ENCODE data around the gene IGSF9. TPM values are rescaled to one million over a fixed set of nuclear protein-coding genes. Genes with fewer than 3 reads are reported as not detected.
"Not testable (repeated sequence)": the region's sequence is repeated elsewhere in the genome, so short reads cannot be mapped to it uniquely, and the experiment has no call there.

Gene IGSF9
- total RNA-seq, 1 donor from 2014 or later, result 2.1 TPM

- H3K4me3 Mint-ChIP-seq (ENCODE audit: unreplicated experiment), result no peak overlapping the region
- H2AFZ ChIP-seq (ENCODE audit: low read depth, low read length), result no peak overlapping the region
- H3K9me3 ChIP-seq (ENCODE audit: insufficient read depth, low read depth, low read length), result no peaks in the 10 kb centered on the region
- no peaks in the 10 kb centered on the region for H3K27me3 ChIP-seq (ENCODE audit: insufficient read depth, low read length)
- H3K36me3 ChIP-seq (ENCODE audit: insufficient read depth, low read length), result no peaks in the 10 kb centered on the region
- TF ChIP-seq EZH2 (IDR thresholded peaks at IDR 0.05; ENCODE audit: insufficient read depth, low read length) (no peak), CTCF (IDR thresholded peaks at IDR 0.05; ENCODE audit: insufficient read depth, low read depth, low read length) (no peak)
- H3K36me3 Mint-ChIP-seq (ENCODE audit: low read depth, unreplicated experiment), result no peaks in the 10 kb centered on the region
- H4K20me1 ChIP-seq (ENCODE audit: insufficient read depth, low read length), result no peaks in the 10 kb centered on the region
- no peak overlapping the region for H3K9ac ChIP-seq (ENCODE audit: low read length)
- H3K4me3 ChIP-seq (ENCODE audit: insufficient read depth, low read depth, low read length), result no peak overlapping the region
- no peaks in the 10 kb centered on the region for H3K27me3 Mint-ChIP-seq (ENCODE audit: low read depth, unreplicated experiment)
- H3K27ac Mint-ChIP-seq (ENCODE audit: unreplicated experiment), result no peak overlapping the region
- H3K4me2 ChIP-seq (ENCODE audit: low read length), result no peak overlapping the region
- peaks cover 28% of the 10 kb centered on the region for H3K4me1 ChIP-seq (ENCODE audit: insufficient read depth, low read length)
- peaks cover 31% of the 10 kb centered on the region for H3K4me1 Mint-ChIP-seq (ENCODE audit: low read depth, unreplicated experiment)
- no peak for FAIRE-seq
- no peak for DNase-seq (ENCODE audit: low read depth)
- no peaks in the 10 kb centered on the region for H3K79me2 ChIP-seq (ENCODE audit: insufficient read depth, low read length)
- no peak overlapping the region for H3K27ac ChIP-seq (ENCODE audit: low read depth, low read length)
- H3K9me3 Mint-ChIP-seq (ENCODE audit: unreplicated experiment), result peaks cover 8% of the 10 kb centered on the region
Measured at GRCh38 chr1:159906960-159907359, 38.5 kb downstream of the IGSF9 start.

- peaks cover 11% of the 10 kb centered on the region for H3K4me1 Mint-ChIP-seq (ENCODE audit: low read depth, unreplicated experiment)
- not testable (repeated sequence) for H2AFZ ChIP-seq (ENCODE audit: low read depth, low read length); H3K27ac Mint-ChIP-seq (ENCODE audit: unreplicated experiment); H3K36me3 ChIP-seq (ENCODE audit: insufficient read depth, low read length); H3K27me3 Mint-ChIP-seq (ENCODE audit: low read depth, unreplicated experiment); FAIRE-seq; H3K4me3 ChIP-seq (ENCODE audit: insufficient read depth, low read depth, low read length); H3K27ac ChIP-seq (ENCODE audit: low read depth, low read length); DNase-seq (ENCODE audit: low read depth); H3K9me3 ChIP-seq (ENCODE audit: insufficient read depth, low read depth, low read length); H3K4me1 ChIP-seq (ENCODE audit: insufficient read depth, low read length); H3K27me3 ChIP-seq (ENCODE audit: insufficient read depth, low read length); H3K79me2 ChIP-seq (ENCODE audit: insufficient read depth, low read length); H3K4me2 ChIP-seq (ENCODE audit: low read length); H3K9me3 Mint-ChIP-seq (ENCODE audit: unreplicated experiment); H3K36me3 Mint-ChIP-seq (ENCODE audit: low read depth, unreplicated experiment); H3K9ac ChIP-seq (ENCODE audit: low read length); H3K4me3 Mint-ChIP-seq (ENCODE audit: unreplicated experiment); H4K20me1 ChIP-seq (ENCODE audit: insufficient read depth, low read length)
Measured at GRCh38 chr1:159904036-159904435, 41.4 kb downstream of the IGSF9 start.

GRCh38 chr1:159902541-159902940, 42.9 kb downstream of the IGSF9 start:
- H3K9me3 ChIP-seq (ENCODE audit: insufficient read depth, low read depth, low read length), result no peaks in the 10 kb centered on the region
- no peaks in the 10 kb centered on the region for H3K36me3 ChIP-seq (ENCODE audit: insufficient read depth, low read length)
- H3K27ac ChIP-seq (ENCODE audit: low read depth, low read length), result no peak overlapping the region
- H3K9ac ChIP-seq (ENCODE audit: low read length), result no peak overlapping the region
- H3K9me3 Mint-ChIP-seq (ENCODE audit: unreplicated experiment), result peaks cover 9% of the 10 kb centered on the region
- peaks cover 9% of the 10 kb centered on the region for H3K4me1 Mint-ChIP-seq (ENCODE audit: low read depth, unreplicated experiment)
- H4K20me1 ChIP-seq (ENCODE audit: insufficient read depth, low read length), result no peaks in the 10 kb centered on the region
- no peak overlapping the region for H3K4me3 Mint-ChIP-seq (ENCODE audit: unreplicated experiment)
- H3K4me3 ChIP-seq (ENCODE audit: insufficient read depth, low read depth, low read length), result no peak overlapping the region
- DNase-seq (ENCODE audit: low read depth) (no peak), FAIRE-seq (no peak)
- no peak overlapping the region for H3K27ac Mint-ChIP-seq (ENCODE audit: unreplicated experiment)
- H3K27me3 Mint-ChIP-seq (ENCODE audit: low read depth, unreplicated experiment), result peaks cover 4% of the 10 kb centered on the region
- no peaks in the 10 kb centered on the region for H3K79me2 ChIP-seq (ENCODE audit: insufficient read depth, low read length)
- TF ChIP-seq EZH2 (IDR thresholded peaks at IDR 0.05; ENCODE audit: insufficient read depth, low read length) (no peak), CTCF (IDR thresholded peaks at IDR 0.05; ENCODE audit: insufficient read depth, low read depth, low read length) (no peak)
- no peaks in the 10 kb centered on the region for H3K36me3 Mint-ChIP-seq (ENCODE audit: low read depth, unreplicated experiment)
- no peak overlapping the region for H2AFZ ChIP-seq (ENCODE audit: low read depth, low read length)
- H3K4me2 ChIP-seq (ENCODE audit: low read length), result no peak overlapping the region
- H3K27me3 ChIP-seq (ENCODE audit: insufficient read depth, low read length), result no peaks in the 10 kb centered on the region
- H3K4me1 ChIP-seq (ENCODE audit: insufficient read depth, low read length), result peaks cover 4% of the 10 kb centered on the region
